ENCODE results near the gene MED10. TPM values are rescaled to one million over a fixed set of nuclear protein-coding genes. Genes with fewer than 3 reads are reported as not detected.
A peak's percentile ranks its signal among the peaks of the same experiment; 100 is the strongest.

The MED10 gene
- total and polyA plus RNA-seq, 9 of the 15 experiments (the other 6 are each of a cell fraction or from before 2014, with no cell fraction given): 23.8 to 83.4 (median 58.8) TPM

- H3K36me3 ChIP-seq (ENCODE audit: control insufficient read depth, insufficient read depth, low read length): peaks cover 81% of the 10 kb centered on the region
- ChIA-PET POLR2A (interaction anchor here (0.7 to 1.1 kb wide), 2 partner anchors 12 to 18 kb away, joined by 3 to 5 read pairs; no protein-coding TSS in a partner anchor), CTCF (ENCODE audit: low intra/inter-chr PET ratio) (no interaction called here)
- no peak overlapping the region for H3K9ac ChIP-seq (ENCODE audit: insufficient read depth in 1 of 2, low read depth in 2 of 2, low read length in 2 of 2)
- ATAC-seq (peak; percentile 31; the same call in 2 of the 3 replicates), DNase-seq (ENCODE audit: extremely low read depth in 1 of 4, low spot score in 3 of 4) (peak in 3 of 4 experiments; percentile 26 to 44 (median 39)), FAIRE-seq (no peak)
- no peaks in the 10 kb centered on the region for H3K9me3 ChIP-seq (replicated peaks; ENCODE audit: control insufficient read depth, insufficient read depth, low read depth, low read length)
- 86% methylated on average over 17 of the region's 17 CpGs for WGBS (ENCODE audit: insufficient coverage, low coverage, missing lambda C conversion rate)
- in situ Hi-C loops (cut with MboI): no loop called here
- H4K20me1 ChIP-seq (replicated peaks; ENCODE audit: control insufficient read depth, insufficient read depth, low read length): peaks cover 24% of the 10 kb centered on the region
- H3K27me3 ChIP-seq (ENCODE audit: control insufficient read depth in 2 of 2, insufficient read depth in 2 of 2, low read length in 2 of 2): no peaks in the 10 kb centered on the region
- H2AFZ ChIP-seq (ENCODE audit: low read depth, low read length): no peak overlapping the region
- H3K9me1 ChIP-seq (ENCODE audit: control insufficient read depth, insufficient read depth, low read length): no peaks in the 10 kb centered on the region
- no TSS peak for BruUV-seq (replicated peaks)
- H3K4me2 ChIP-seq (ENCODE audit: insufficient read depth, low read length): no peak overlapping the region
- intact Hi-C loops (cut with micrococcal nuclease): loop anchor here (10.0 kb wide), 1 partner anchor 342 kb away; the partner anchor contains the start of gene TENT4A
- H3K4me3 ChIP-seq: no peak overlapping the region
- H3K79me2 ChIP-seq (ENCODE audit: control insufficient read depth, insufficient read depth, low read length): peaks cover 33% of the 10 kb centered on the region
- TF ChIP-seq ZNF121 (CRISPR knock-in tag; conservative IDR thresholded peaks at IDR 0.05) (no peak), BCLAF1 (IDR thresholded peaks at IDR 0.05; ENCODE audit: borderline replicate concordance in 1 of 2, control insufficient read depth in 1 of 2, low read depth in 2 of 2, low read length in 1 of 2) (no peak), ZBED1 (IDR thresholded peaks at IDR 0.05) (no peak), SLC30A9 (CRISPR knock-in tag; IDR thresholded peaks at IDR 0.05) (no peak), GTF3C2 (IDR thresholded peaks at IDR 0.05; ENCODE audit: borderline replicate concordance, extremely low read depth, insufficient read length) (no peak), THAP7 (CRISPR knock-in tag; IDR thresholded peaks at IDR 0.05) (no peak)
- no peak overlapping the region for H3K27ac ChIP-seq (ENCODE audit: extremely low read depth, low read depth, low read length)
- peaks cover 8% of the 10 kb centered on the region in 2 experiments; a peak in 4 of 5 replicates for H3K4me1 ChIP-seq (replicated peaks in 1 of 2; ENCODE audit: control insufficient read depth in 2 of 2, insufficient read depth in 2 of 2, low read length in 2 of 2)
Measured at GRCh38 chr5:6373081-6373846, 5.1 kb downstream of the MED10 start.

Measured in K562 (cell line).